Transverse colon (tissue), 3 donors: ENCODE data around the gene SETD1B.

Source experiments
- CTCF ChIP-seq, 5 experiments: fragments of 200-600 bp in 3 of 5; fragments of 450-650 bp in 2 of 5; sonication (generic) in 3 of 5; IDR thresholded peaks; 1 replicate in 2 of 5; 2 replicates in 3 of 5; pipeline ENCODE4 v1.5.1; 2016 to 2017; ENCODE audit warnings: antibody characterized with exemption in 5 of 5, inconsistent platforms in 3 of 5, mild to moderate bottlenecking in 2 of 5, moderate library complexity in 1 of 5
- EP300 ChIP-seq: sonication (generic); formaldehyde crosslinking; IDR thresholded peaks from one replicate; pipeline ENCODE4 v1.6.1; 2017; ENCODE audit warnings: antibody characterized with exemption, low read depth
- POLR2A ChIP-seq: fragments of 450-650 bp; IDR thresholded peaks from one replicate; pipeline ENCODE4 v1.6.1; 2016; ENCODE audit warnings: antibody characterized with exemption, mild to moderate bottlenecking, moderate library complexity

GRCh38 chr12:121875582-121875981 is 71.8 kb downstream of the SETD1B start:
- TF ChIP-seq EP300, result no peak
- TF ChIP-seq POLR2A, result no peak
- no peak for TF ChIP-seq CTCF (IDR thresholded peaks at IDR 0.05)
